HG03060 (cell line): ENCODE data around the gene IGSF10.

Experiments
- ATAC-seq: cut with Tn5 transposase; IDR thresholded peaks from one replicate; pipeline ENCODE4 v1.9.1; 2021; ENCODE audit warnings: low read depth, moderate number of reproducible peaks; ENCODE audit not compliant: unreplicated experiment

Gene IGSF10

DNA sequence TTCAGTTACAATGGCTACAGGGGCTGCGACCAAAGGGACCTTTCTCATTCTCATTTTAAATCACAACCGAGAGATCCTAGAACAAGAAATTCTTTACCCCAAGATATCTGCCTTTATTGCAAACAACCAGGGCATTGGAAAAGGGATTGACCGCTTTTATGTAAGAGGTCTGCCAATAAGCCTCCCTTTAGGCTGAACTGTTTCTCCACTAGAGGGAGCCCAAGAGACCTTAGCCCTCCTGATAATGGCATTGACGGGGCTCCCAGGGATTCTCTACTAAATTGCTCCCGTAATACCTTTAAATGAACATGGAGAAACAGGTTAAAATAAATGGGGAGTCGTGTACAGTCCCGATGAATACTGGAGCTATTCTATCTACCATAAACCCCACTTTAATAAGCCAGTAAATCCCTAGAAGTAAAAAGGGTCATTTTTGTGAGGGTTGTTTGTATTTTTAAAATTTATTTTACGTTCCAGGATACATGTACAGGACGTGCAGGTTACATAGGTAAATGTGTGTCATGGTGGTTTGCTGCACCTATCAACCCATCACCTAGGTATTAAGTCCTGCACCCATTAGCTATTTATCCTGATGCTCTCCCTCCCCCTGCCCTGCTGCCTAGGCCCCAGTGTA is 7.5 kb upstream of the IGSF10 start:
- ATAC-seq: peak; percentile 56

DNA sequence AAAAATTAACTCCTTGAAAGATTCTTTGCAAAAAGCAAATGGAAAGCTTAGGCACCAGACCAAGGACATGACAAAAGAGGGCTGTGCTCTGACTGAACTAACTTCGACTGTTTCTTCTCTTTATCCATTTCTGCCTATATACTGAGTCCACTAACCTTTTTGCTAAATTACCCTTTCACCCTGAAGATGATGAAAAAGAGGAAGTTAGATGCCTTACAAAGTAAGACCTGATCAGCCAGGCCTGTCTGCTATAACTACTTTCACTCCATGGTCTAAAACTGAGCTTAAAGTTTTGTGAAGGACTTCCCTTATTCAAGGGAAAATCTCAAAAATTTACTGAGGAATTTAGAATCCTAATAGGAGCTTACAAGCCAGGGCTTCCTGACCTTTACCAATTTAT is 6.2 kb upstream of the IGSF10 start:
- ATAC-seq: no peak

GRCh38 chr3:151462991-151463390 is 2.1 kb upstream of the IGSF10 start:
- no peak for ATAC-seq

- ATAC-seq: no peak
Measured at GRCh38 chr3:151462278-151462780, 1.5 kb upstream of the IGSF10 start.

DNA sequence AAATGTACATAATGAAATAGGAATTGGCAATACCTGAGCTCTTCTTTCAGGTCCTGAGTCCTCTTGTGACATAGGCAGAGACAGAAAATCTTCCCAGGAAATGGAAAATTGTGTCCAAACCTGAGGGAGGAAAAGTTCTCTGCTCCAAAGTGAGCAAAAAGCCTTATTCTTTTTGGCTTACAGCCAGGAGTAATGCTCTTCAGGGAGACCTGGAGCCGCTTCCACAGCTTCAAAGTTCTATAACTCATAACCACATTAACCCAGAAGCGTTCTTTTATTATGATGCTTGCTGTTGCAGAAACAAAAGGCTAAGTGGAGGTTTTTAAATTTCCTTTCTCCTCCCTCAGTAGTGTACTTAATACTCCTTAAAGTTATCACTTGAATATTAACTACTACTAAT is 633 bp downstream of the IGSF10 start:
- no peak for ATAC-seq

GRCh38 chr3:151459358-151459757 is 1.5 kb downstream of the IGSF10 start:
- no peak for ATAC-seq

DNA sequence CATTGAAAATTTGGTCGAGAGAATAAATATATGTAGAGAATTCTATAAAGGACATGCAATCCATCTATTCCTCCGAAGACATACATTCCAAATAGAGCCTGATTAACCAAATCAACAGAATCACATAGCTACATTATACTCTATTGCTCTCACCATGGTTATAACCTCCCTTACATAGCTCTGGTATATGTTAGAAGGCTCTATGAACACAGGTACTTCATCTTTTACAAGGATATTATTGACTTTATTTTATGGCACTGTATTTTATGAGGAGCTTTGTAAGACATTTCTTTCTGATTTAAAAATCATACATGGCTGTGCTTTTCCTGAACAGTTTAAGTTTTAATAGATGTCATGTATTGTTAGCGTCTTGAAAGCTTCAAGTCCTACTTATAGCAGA is 4.8 kb downstream of the IGSF10 start:
- ATAC-seq: no peak

- ATAC-seq: no peak
Measured at GRCh38 chr3:151452841-151453240, 8.0 kb downstream of the IGSF10 start.

DNA sequence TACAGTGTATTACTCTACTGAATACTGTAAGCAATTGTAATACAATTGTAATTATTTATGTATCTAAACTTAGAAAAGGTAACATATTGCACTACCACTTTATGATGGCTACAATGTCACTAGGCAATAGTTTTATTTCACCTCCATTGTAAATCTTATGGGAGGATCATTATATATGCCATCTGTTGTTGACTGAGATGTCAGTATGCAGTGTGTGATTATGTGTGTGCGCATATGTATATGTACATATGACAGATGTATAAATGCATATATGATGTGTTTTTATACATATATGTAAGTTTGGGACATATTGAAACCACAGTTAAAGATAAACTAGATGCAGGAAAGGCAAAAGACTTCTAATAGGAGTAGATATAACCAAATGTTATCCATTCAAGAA is 8.5 kb downstream of the IGSF10 start:
- ATAC-seq: no peak

DNA sequence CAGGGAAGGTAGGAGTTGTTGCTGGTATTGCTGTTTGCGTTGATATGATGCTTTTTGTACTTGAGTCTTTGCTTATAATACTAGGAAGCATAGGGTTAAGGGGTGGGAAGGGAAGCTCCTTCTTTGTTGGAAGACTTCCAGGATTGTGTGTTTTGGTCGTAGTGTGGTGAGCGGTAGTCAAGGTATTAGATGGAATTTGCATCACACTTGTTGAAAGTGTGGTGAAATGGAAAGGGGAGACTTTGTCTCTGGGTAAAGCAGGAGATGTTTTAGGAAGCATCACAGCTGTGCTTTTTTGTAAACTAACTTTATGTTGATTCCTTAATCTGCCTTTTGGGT is 14.9 kb downstream of the IGSF10 start:
- no peak for ATAC-seq

DNA sequence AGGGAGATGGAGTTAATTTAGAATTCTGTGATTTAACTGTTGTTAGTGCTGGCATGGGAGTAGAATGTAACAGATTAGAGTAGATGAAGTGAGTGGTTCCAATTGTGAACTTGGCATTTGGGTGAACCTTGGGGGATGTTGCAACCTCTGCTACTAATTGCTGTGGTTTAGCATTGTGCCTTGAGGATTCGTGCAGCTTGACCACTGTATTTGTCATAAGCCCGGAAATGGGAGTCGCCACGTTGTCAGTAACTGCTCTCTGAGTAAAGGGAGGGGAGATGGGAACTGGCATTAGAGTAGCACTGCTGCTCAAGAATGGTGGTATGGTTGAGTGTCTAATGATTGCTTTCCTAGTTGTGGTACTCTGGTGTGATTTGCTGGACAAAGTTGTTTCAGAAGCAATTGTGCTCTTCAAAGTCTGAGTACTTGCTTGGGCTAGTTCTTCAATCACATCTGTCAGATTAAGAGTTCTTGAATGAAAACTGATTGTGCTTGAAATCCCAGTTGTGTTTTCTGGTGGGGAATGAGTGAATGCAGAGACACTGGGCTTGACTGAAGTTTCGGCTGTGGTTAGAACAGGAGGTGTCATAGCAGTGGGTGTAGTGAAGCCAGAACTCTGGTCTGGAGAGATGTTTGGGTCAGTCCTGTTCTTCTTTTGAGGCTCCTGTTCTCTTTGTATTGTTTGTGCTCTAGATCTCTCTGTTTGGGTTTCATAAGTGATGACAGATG is 15.4 kb downstream of the IGSF10 start:
- no peak for ATAC-seq

- ATAC-seq: no peak
Measured at GRCh38 chr3:151443583-151443982, 17.3 kb downstream of the IGSF10 start.

DNA sequence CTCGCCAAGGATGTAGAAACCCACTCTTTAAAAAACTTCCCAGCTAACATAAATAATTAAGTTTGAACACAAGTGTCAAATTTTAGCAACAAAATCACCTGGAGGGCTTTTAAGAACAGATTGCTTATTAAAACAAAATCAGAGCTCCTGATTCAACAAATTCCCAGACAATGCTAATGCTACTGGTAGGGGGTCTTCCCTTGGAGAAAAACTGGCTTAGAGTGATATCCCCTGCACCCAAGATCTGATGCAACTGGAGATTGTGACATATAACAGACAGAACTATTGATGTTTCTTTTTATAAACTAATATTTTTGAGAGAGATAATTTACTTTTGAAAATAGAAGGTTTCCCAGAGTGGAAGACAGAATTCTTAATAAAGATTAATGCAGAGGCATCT is 19.9 kb downstream of the IGSF10 start:
- ATAC-seq: no peak

DNA sequence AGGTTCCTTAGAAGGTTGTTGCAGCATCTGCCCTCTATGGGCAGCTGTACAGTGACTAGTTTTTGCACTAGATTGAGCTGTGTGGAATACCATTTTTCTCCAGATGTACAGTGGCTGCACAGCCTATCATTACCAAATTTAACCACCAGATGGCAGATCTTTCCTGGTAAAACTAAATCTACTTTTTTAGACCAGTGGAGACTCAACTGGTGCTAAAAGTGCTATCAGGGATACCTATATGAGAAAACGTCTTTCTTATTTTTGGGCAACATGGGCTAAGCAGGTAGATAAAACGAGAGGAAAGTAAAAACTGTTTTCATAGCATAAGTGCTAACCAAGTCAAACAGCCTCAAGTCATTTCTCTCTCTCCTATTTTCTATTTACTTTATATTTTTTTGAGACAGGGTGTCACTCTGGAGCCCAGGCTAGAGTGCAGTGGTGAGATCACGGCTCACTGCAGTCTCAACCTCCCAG is 21.2 kb downstream of the IGSF10 start:
- ATAC-seq: peak; percentile 92

DNA sequence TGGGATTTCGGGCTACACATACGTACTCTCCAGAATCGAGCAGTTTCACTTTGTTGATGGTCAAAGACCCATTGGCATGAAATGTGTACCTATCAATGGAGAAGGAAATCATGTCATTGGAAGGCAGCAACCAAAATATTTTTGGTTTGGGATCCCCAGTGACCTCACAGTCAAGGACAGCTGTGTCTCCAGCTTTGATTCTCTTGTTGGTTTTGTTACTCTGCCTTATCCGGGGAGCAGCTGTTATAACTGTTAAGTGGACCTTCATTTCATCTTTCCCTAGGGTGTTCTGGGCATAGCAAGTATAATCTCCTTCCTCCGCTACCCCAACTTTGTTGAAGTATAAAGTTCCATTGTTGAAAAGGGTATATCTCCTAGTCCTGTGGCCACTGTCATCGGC is 23.0 kb downstream of the IGSF10 start:
- no peak for ATAC-seq

- ATAC-seq: no peak
Measured at GRCh38 chr3:151436675-151437446, 24.0 kb downstream of the IGSF10 start.

DNA sequence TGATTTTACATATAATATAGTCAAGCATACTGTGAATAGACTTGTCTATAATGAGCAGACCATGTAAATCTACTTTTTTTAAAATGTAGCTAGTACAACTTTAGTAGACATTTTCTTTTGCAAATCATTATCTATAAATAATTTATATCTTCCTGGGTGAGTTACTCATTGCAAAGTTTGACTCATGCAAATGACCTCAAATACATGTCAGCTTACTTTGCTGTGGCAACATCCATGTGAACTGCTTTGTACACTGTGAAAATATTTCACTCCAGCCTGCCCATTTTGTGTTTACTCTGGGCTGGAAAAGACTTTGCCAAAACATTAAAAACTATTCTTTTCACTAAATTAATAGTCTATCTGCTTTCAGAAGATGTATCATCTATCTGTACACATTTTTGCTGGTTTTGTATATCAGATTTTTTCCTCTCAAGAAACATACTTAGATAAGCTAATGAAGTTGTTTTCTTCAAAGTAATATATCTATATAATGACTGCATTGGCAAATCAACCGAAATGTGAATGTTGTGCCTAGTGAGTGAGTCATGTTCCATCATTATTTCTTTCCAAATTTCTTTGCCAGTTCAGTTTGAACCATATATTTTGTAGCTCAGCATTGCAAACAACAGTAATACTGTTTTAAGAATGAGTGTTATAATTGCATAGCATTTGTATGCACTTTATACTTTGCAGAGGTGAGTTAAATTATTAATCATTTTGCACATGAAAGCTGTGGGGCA is 26.5 kb downstream of the IGSF10 start:
- peak; percentile 44 for ATAC-seq

DNA sequence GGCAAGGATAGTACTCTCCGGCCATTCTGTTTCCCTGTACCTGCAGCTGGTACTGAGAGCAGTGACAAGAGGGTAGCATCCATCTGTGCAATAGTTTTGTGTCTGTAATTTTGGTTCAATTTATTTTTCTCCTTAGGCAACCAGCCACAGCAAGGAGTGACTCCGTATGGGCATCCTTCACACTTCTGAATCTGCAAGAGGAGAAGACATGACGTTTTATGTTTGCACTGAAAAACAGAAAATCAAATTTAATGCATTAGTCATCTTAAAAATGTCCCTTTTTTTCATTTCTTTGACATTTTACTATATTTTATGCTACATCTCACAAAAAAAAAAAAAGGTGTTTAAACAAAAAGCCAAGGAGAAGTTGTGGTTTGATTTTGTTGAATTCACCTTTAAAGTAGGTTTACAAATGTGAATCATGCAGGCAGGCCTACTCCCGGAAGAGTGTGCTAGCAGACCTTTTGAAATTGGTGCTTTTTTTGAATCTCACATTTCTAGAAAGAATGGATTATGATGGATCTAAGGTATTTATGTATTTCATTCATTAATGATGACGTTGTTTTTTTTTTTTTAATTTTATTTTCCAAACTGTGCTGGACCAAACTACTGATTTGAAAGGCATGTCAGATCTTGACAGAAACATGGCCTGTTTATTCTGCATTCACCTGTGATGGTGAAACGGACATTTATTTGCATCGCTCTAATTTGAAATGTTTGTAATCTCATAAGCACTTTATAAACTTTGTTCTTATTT is 28.1 kb downstream of the IGSF10 start:
- ATAC-seq: no peak

DNA sequence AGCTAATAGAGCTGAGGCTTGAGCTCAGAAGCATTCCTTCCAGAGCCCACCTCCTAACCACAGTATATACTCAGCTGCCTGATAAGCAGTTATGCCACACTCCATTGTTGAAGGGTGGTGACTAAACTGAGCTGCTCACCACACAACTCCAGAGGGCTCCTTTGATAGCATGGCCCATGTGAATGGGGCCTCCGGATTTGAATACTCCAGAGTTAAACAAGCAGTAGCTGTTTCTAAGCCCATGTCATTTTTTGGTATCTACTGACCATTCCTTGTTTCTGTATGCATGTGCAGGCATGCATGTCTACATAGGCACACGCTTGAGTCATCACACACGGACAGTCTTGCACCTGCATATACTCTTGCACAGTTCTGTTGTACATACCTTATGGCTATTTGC is 28.9 kb downstream of the IGSF10 start:
- no peak for ATAC-seq
